Measurements from ENCODE around the gene PTPRO.

Gene PTPRO

GRCh38 chr12:15528666-15529065, 206.4 kb downstream of the PTPRO start:
- DNase-seq, result no peak

DNA sequence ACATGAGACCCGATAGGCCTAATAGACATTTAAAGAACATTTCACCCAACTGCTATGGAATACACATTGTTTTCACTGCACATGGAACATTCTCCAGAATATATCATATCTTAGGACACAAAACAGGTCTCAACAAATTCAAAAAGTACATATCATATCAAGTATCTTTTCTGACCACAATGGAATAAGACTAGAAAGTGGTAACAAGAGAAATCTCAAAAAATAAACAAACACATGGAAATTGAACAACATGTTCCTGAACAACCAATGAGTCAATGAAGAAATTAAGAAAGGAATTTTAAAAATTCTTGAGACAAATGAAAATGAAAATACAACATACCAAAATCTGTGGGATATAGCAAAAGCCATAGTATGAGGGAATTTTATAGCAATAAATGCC, 208.1 kb downstream of the PTPRO start:
- DNase-seq, result no peak

DNA sequence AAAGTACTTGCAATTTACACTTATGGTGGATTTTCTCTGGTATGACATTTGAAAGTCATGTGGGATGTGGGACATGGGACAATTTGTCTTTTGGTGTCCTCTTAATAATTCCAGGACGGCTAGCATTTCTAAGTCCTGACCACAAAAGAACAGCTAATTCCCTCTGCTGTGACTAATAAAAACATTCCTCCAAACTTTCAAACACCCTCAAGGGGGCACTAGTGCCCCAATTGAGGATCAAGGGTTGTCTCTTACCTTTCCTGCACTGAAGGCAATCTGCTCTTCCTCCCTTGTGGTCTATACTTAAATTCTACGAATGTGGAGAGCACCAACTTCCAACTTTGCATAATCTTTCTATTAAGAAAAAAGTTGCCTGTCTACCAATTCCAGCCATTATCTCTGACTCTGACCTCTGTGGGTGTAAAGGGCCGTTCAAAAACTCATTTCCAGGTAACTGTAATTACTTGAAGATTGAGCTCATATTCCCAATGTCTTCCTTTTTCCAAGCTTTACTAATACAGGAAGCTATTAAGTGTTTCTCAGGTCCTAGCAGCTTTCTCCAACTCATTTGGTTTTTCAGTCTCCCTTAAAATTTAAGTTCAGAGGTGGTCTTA, 210.2 kb downstream of the PTPRO start:
- peak; percentile 69 to 70 for DNase-seq

- DNase-seq, result peak; percentile 57 to 61
These were observed 212.0 kb downstream of the PTPRO start for GRCh38 chr12:15534322-15534721.

DNA sequence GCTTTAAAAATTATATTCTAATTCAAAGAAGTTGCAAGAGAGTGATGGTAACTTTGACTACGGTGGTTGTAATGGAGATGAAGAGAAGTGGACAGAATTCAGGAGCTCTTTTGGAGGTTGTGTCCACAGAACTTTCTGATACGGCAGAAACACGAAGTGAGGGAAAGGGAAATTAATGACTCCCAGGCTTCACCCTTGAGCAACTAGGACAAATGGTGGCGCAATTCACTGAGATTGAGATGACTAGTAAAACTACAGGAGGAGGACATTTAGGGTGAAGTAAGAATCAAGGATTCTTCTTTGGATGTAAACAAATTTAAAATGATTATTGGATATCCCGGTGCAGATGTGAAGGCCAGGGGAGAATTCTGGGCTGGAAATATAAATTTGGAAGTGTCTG, 212.6 kb downstream of the PTPRO start:
- DNase-seq, result peak; percentile 69 to 76

DNA sequence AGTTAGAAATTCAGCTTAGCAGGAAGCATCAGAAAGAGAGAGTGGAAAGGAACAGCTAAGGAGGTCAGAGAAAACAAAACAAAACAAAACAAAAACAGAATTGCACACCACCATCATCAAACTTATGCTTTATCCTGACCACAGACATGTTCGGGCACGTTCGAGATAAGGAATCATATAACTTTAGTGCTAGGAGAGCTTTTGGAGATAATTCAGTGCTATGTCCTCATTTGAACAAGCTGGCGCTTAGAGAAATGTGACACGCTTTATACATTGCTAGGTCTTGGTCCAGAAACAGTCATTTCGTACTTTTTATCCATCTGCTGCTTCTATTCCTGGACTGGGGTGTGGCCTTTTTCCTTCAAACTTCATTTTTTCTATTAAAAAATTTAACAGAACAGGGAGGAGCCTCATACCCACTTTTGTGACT, 213.1 kb downstream of the PTPRO start:
- DNase-seq, result no peak

GRCh38 chr12:15536446-15536845, 214.1 kb downstream of the PTPRO start:
- DNase-seq, result no peak

GRCh38 chr12:15538881-15539280, 216.6 kb downstream of the PTPRO start:
- no peak for DNase-seq

GRCh38 chr12:15540005-15540404, 217.7 kb downstream of the PTPRO start:
- DNase-seq, result no peak

GRCh38 chr12:15540469-15540872, 218.2 kb downstream of the PTPRO start:
- no peak for DNase-seq

DNA sequence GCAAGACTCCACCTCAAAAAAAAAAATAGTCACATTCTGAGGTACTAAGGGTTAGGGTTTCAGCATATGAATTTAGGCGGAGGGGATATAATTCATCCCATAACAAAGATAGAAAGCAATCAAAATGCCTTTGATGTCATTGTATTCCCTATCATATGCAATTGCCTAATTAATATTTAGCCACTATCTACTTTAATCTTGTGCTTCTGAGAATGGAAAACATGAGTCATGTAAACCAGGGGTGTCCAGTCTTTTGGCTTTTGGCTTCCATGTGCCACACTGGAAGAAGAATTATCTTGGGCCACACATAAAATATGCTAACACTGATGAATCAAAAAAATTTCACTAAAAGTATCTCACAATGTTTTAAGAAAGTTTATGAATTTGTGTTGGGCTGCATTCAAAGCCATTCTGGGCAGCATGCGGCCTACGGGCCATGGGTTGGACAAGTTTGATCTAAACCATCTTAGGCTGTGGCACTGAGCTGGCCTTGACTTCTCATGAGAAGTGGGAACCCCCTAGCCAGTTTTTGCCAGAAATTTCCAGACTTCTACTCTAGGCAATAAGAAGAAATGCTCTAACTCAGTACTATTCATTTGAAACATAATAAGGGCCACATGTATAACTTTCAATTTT, 219.8 kb downstream of the PTPRO start:
- no peak for DNase-seq

DNA sequence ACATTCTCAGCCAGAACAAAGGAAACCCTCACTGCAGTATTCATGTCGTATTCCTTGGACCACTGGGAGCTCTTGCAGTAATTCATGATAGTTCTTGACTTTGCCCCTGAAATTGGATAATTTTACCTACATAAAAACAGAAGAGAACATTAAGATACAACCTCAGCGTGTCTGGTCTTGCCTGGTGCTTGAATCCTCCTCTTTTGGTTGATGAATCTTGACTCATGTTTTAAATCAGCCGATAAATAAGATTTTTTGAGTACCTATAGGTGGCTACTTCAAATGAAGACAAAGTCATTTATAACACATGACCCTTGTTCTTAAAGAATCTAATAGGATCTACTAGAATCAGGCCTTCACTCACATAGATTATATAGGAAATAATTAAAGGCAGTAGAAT, 221.0 kb downstream of the PTPRO start:
- DNase-seq, result no peak

GRCh38 chr12:15544589-15544988, 222.3 kb downstream of the PTPRO start:
- DNase-seq, result peak; percentile 14 to 24

DNA sequence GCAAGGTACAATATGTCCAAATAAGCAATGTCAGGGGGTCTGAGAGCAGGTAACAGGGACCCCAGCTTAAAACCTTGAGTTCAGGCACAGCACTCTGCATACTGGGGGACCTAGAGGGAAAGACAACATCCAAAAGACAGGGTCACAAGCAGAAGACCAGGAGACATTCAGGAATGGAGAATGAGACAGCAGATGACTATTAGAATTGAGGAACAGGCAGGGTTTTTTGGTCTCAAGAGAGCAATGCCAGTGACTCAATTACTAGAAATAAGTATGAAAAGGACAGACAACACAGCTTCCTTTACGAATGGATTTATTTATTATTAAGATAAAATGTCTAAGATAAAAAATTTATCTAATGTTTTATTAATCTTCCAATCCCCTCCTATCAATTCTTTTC, 223.0 kb downstream of the PTPRO start:
- DNase-seq, result no peak

DNA sequence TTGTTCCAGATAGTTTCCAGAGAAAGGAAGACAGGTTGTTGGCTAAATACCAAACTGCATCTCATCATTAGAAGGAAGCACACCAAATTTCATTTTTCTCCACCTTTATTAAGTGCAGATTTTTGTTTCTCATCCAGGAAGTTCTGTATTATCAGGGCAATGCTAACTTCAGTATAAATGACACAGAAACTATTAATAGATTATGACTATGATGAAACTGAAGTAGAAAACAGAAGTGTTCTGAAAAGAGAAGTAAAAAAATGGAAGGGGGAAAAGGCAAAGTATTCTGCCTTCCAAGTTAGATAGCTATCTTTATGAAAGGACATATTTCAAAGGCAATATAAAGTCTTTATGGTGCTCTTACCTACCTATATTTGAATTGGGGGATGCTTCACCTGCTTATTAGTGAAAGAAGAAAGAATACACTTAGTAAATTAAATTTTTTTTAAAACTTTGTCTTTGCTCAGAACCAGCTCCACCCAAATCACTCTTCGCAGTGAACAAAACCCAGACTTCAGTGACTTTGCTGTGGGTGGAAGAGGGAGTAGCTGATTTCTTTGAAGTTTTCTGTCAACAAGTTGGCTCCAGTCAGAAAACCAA, 223.9 kb downstream of the PTPRO start:
- peak; percentile 76 to 81 for DNase-seq

DNA sequence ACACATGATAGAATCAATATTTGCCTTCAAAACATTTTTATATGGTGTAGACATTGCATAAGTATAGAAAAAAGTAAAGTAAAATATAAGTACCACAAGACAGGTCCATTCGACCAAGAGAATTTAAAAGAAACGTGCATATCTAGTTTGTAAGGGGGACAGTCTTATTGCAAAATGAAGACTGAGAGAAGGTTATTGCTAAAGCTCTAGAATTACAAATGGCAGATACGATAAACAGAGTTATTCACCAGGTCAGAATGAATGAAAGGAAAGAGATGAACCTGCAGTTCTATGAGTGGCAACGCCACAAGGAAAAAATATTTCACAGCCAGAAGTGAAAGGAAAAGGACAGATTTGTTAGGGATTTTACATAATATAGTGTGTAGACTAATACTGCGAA, 224.8 kb downstream of the PTPRO start:
- DNase-seq, result no peak

DNA sequence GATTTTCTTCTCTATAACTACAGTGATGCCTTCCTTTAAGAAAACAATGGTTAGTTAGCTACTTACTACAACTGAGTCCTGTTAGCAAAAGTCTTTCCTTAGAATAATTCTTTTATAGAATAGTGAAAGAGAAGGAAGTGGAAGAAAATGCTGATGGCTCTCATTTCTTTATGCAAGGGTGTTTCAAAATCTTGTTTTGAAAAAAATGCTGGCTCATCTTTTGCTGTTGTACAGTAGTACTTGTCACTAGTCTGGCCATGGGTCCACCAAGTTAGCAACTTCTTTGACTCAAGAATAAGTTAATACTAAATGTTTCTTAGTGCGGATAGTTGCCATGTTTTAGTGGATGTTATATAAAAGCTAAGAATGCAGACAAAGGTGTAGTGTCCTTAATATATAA, 225.4 kb downstream of the PTPRO start:
- peak; percentile 34 to 65 for DNase-seq

DNA sequence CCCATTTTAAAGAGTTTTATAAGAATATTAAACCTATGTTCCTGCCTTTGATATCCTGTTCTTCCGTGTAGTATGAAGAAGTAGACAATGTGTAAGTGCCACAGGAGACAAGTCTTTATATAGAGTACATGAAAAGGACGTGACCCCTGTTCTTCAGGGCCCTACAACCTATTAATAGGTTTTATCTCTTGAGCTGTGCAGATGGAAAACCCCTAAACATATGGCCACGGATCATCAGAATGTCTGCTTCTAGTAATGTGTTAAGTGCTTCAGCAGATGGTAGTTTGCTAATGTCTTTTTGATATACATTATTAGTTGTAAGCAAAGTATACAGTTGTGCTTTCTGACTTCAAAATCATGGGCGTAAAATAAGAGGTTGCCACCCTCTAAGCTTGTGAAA, 228.5 kb downstream of the PTPRO start:
- DNase-seq, result no peak

GRCh38 chr12:15555446-15555845, 233.1 kb downstream of the PTPRO start:
- no peak for DNase-seq

DNA sequence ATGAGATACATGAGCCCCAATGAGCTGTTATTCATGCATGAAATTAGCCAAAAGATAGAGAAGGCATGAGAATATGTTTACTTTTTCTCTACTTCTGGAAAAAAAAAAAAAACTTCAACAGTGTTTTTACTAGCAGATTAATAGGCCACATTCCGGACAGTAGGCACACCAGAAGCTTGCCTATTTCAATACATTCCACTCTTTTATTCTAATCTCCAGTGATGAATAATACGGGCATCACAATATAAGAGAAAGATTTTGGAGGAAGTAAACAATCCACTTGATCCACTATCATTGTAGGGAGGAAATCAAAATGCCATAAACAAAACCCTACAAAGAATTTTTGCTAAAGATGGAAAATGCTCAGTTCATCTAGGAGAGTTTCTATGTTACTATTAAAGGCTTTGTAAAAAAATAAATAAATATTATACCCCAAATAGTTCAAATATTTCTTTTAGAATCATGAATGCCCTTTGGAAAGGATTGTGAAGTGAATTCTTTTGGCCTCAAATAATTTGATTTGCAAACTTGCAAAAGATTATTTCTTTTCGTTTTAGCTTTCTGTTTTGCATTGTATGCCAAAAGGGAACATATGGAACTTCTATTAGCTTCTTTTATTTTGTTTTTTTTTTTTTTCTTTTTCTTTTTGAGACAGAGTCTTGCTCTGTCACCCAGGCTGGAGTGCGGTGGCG, 234.2 kb downstream of the PTPRO start:
- no peak for DNase-seq

DNA sequence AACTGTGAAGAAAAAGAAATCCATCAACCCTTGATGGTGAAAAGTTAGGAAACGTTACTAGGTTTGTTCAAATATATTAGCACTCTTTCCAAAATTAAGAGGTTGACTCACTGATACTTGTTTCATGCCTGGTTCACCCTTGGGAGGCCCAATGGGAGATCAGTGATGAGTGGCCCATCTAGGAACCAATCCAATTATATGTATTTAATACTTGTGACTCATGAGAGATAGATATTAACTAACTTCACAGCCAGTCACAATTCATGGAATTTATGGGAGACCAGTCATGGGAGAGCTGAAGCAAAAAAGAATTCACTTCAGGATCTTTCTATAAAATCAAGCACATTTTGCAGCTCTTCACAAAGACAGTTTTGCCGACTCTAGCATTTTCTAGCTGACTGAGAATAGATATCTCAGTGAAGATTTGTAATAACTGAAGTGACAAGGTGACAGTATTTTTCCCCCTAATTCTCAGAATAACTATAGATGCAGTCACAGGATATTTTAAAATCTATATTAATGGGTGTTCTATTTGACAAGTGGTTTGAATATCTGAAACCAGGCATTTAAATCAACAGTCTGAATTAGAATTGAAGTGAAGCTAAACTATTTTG, 236.7 kb downstream of the PTPRO start:
- no peak for DNase-seq

- DNase-seq, result no peak
These were observed 239.1 kb downstream of the PTPRO start for GRCh38 chr12:15561396-15561795.

DNA sequence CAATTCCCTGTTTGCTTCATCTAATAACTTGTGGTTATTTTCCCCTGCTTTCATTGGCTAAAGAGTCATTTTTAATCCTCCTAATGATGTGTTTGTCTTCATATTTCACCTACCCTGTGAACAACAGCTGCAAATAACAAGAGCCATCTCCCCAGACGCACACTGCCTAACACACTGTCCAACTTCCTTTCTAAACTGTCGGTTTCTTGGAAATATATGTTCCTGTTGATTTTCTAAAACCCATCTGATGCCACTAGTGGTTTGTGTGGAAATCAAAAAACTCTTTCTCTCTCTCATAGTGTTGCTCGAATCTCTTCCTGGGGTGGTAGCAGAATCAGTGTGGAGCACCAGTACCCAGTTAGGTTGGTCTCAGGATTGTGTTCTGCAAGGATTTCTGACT, 240.0 kb downstream of the PTPRO start:
- DNase-seq, result peak; percentile 26 to 58

- peak; percentile 52 to 70 for DNase-seq
These were observed 241.4 kb downstream of the PTPRO start for GRCh38 chr12:15563663-15564062.
